HFF-Myc (cell line): ENCODE data around the gene TMEM117.
"Not testable (repeated sequence)": the region's sequence is repeated elsewhere in the genome, so short reads cannot be mapped to it uniquely, and the experiment has no call there.

Experiments used
- DNase-seq: peaks from one replicate; pipeline ENCODE4 v3.0.0-alpha.2; 2011; ENCODE audit warnings: low read depth; ENCODE audit errors: extremely low read depth
- H3K4me3 ChIP-seq: replicated peaks from 2 replicates; pipeline ENCODE4 v1.5.1; 2011; ENCODE audit warnings: low read depth, mild to moderate bottlenecking, control low read depth, low read length
- TF ChIP-seq, protein P1 (sequence below): IDR thresholded peaks from 2 replicates; pipeline ENCODE4 v1.5.1; 2012; ENCODE audit warnings: mild to moderate bottlenecking, low read depth, low read length, control low read depth; ENCODE audit errors: missing control alignments

The TMEM117 gene

DNA sequence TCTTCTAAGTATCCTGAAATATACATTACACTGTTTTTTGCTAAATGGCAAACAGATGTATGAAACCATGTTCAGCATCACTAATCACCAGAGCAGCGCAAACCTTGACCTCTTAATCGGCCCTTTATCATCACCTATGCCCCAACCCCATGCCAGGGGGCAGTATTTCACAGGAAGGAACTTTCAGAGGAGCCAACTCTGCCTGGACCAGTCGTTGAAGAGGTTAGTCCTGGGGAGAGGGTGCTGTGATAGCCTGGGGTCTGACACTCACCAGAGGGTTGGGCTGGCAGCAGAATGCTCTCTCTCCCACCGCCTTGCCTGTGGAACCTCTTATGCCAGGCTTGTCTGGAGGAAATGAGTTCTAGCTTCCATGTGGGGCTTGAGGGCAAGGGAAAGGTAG is 411.7 kb downstream of the TMEM117 start:
- no peak for DNase-seq
- TF ChIP-seq, protein P1, sequence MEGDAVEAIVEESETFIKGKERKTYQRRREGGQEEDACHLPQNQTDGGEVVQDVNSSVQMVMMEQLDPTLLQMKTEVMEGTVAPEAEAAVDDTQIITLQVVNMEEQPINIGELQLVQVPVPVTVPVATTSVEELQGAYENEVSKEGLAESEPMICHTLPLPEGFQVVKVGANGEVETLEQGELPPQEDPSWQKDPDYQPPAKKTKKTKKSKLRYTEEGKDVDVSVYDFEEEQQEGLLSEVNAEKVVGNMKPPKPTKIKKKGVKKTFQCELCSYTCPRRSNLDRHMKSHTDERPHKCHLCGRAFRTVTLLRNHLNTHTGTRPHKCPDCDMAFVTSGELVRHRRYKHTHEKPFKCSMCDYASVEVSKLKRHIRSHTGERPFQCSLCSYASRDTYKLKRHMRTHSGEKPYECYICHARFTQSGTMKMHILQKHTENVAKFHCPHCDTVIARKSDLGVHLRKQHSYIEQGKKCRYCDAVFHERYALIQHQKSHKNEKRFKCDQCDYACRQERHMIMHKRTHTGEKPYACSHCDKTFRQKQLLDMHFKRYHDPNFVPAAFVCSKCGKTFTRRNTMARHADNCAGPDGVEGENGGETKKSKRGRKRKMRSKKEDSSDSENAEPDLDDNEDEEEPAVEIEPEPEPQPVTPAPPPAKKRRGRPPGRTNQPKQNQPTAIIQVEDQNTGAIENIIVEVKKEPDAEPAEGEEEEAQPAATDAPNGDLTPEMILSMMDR = no peak

DNA sequence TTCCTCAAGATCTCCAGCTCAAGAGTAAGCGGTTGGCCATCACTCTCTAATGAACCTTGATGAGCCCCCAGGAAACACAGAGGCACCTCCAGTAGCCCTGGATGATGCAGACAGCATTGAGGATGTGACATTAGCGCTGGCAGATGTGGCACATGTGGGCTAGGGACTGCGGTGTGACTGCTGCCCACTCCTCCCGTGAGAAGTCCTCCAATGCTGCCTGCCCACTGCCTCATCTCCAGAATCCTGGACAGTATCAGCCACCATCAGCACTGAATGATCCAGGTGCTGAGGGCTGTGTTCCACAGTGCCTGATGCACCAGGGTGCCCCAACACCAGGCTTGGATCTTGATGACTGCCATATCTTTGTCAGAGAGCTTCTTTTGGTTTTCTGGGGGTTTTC is 412.6 kb downstream of the TMEM117 start:
- no peak overlapping the region for H3K4me3 ChIP-seq
- TF ChIP-seq, protein P1 = no peak
- DNase-seq = no peak

More for the DNA sequence above, 411.7 kb downstream of the TMEM117 start:
- H3K4me3 ChIP-seq = no peak overlapping the region

DNA sequence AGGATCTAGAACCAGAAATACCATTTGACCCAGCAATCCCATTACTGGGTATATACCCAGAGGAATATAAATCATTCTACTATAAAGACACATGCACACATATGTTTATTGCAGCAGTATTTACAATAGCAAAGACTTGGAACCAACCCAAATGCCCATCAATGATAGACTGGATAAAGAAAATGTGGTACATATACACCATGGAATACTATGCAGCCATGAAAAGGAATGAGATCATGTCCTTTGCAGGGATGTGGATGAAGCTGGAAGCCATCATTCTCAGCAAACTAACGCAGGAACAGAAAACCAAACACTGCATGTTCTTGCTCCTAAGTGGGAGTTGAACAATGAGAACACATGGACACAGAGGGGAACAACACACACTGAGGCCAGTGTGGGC is 414.6 kb downstream of the TMEM117 start:
- not testable (repeated sequence) for H3K4me3 ChIP-seq, DNase-seq

DNA sequence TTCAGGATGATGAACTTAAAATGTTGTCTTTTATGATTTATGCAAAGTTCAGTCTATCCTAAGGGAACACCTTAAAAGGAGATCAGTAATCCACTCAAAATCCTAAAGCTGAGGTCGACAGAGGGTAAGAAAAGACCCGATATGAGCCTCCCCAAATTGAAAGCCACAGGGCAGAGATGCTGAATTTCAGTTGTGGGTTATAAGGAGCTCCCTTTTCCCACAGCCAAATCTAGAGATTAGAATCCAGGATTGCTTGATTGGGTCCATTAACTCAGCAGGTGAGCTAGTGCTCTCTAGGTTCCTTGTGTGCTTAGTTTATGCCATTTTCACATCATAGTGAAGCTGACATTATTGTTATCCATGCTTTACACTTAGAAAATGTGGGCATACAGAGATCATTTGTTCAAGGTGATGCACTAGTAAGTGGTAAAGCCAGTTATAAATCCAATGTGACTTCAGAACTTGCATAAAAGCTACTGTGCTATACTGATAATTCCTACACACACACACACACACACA is 417.5 kb downstream of the TMEM117 start:
- H3K4me3 ChIP-seq = no peak overlapping the region
- TF ChIP-seq, protein P1 = no peak
- no peak for DNase-seq

DNA sequence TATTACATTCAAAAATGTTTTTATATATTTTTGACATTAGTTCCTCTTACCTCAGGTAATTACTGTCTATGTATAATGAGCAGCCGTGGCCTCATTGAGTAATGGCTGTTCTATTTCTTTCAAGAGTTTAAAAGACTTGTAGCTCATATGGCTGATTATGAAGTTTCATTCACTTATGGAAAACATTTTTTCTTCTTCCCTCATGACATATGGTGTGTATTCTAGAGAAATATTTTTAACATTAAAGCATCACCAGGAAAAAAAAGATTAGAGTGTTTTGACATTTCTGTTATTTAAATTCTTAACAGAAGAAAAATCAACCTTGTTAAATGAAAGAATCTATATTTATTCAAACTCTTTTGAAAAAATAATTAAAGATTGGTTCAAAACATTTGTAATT is 422.4 kb downstream of the TMEM117 start:
- no peak for DNase-seq
- no peak overlapping the region for H3K4me3 ChIP-seq
- TF ChIP-seq, protein P1 = no peak

DNA sequence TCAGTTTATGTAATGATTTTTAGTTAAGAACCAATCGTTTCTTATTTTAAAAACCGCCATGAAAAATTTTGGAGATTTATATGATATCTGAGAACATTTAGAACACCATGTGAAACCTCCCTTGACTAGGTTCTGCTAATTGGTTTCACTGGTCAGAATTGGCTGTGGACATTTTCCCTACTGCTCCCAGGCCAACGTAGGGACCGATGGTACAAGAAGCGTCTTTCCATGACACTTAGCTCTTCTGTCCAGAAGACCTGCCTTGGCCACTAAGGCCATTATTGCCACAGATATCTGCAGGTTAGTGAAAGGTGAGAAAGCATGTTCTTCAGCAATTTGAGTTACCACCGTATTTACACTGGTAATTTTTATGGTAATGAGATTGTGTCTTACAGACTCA is 424.0 kb downstream of the TMEM117 start:
- TF ChIP-seq, protein P1 = no peak
- no peak for DNase-seq
- H3K4me3 ChIP-seq = no peak overlapping the region

DNA sequence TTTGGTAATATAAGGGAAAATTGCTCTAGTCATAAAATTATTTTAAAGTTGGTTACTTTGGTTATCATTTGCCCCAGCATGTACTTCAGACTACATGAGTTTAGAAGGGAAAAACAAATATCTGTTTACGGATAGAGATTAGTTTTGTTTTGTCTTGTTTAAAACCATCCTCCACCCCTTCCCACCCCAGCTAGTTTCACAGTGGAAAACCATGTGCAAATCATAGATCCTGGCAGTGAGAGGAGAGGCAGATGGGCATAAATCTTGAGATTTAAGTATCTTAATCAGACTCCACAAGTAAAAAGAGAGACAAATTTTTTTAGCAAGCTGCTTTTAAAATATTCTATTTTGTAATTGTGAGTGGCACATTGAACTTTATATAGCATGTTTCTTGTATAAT is 424.7 kb downstream of the TMEM117 start:
- TF ChIP-seq, protein P1 = no peak
- no peak for DNase-seq
- no peak overlapping the region for H3K4me3 ChIP-seq
